H1 (cell line): Measurements from ENCODE around the gene SPTBN4. TPM values are rescaled to one million over a fixed set of nuclear protein-coding genes. Genes with fewer than 3 reads are reported as not detected.

Experiments
- CTCF ChIA-PET: fragments of 300-600 bp; sonication (Branson Sonifier 250); formaldehyde crosslinking; loops from one replicate; lab custom pipeline; 2021; ENCODE audit not compliant: partially characterized antibody; lab: Charles Lee
- POLR2A ChIA-PET: fragments of 300-600 bp; sonication (Branson Sonifier 250); formaldehyde crosslinking; loops from one replicate; lab custom pipeline; 2021; ENCODE audit warnings: inconsistent platforms; ENCODE audit not compliant: partially characterized antibody; lab: Charles Lee
- DNase-seq, 2 experiments: peaks; one replicate each; pipeline versions ENCODE4 v3.0.0 to v3.0.0-alpha.2; 2010 to 2022; ENCODE audit warnings: low spot score in 2 of 2, low read depth in 1 of 2, mixed read lengths in 1 of 2
- FAIRE-seq: peaks from 2 replicates; lab custom pipeline; 2011; peaks lifted over from hg19 to GRCh38; lab: Jason Lieb, UNC
- H2AFZ ChIP-seq: 2 replicates; pipeline ENCODE4 v1.8.1; 2012; ENCODE audit warnings: low read length, inconsistent platforms
- H2AK5ac ChIP-seq: 2 replicates; pipeline ENCODE4 v1.6.1; 2013; ENCODE audit warnings: low read depth, low read length
- H2BK120ac ChIP-seq: replicated peaks from 2 replicates; pipeline ENCODE3; 2013; ENCODE audit warnings: low read depth, low read length, inconsistent platforms
- H2BK12ac ChIP-seq: 2 replicates; pipeline ENCODE4 v1.6.1; 2013; ENCODE audit warnings: low read depth, low read length
- H2BK15ac ChIP-seq: 2 replicates; pipeline ENCODE4 v1.6.1; 2013; ENCODE audit warnings: low read length
- H2BK20ac ChIP-seq: 2 replicates; pipeline ENCODE4 v1.6.1; 2013; ENCODE audit warnings: low read length
- H2BK5ac ChIP-seq: 2 replicates; pipeline ENCODE4 v1.6.1; 2013; ENCODE audit warnings: low read depth, low read length
- H3K14ac ChIP-seq: 2 replicates; pipeline ENCODE4 v1.6.1; 2013; ENCODE audit warnings: inconsistent platforms; ENCODE audit not compliant: insufficient read length
- H3K18ac ChIP-seq: 2 replicates; pipeline ENCODE4 v1.6.1; 2013; ENCODE audit warnings: low read length; ENCODE audit errors: extremely low read depth
- H3K23ac ChIP-seq: 2 replicates; pipeline ENCODE4 v1.6.1; 2013; ENCODE audit warnings: inconsistent platforms; ENCODE audit not compliant: insufficient read length
- H3K23me2 ChIP-seq: 2 replicates; pipeline ENCODE4 v1.6.1; 2013; ENCODE audit warnings: low read depth, low read length
- H3K27ac ChIP-seq: 2 replicates; pipeline ENCODE4 v1.6.1; 2011; ENCODE audit warnings: low read depth, low read length, inconsistent platforms
- H3K27me3 ChIP-seq, 4 experiments: replicated peaks in 1 of 4; 1 replicate in 1 of 4; 2 replicates in 3 of 4; pipeline versions ENCODE4 v1.6.1 to v1.8.1; 2011 to 2013; ENCODE audit warnings: low read length in 3 of 4, mild to moderate bottlenecking in 3 of 4, inconsistent platforms in 2 of 4, mixed read lengths in 2 of 4, moderate library complexity in 1 of 4; ENCODE audit not compliant: control insufficient read depth in 3 of 4, insufficient read depth in 3 of 4; ENCODE audit errors: extremely low read depth in 1 of 4
- H3K36me3 ChIP-seq, 4 experiments: 2 replicates each; pipeline versions ENCODE4 v1.6.1 to v1.8.1; 2011 to 2013; ENCODE audit warnings: mild to moderate bottlenecking in 4 of 4, low read length in 3 of 4, moderate library complexity in 2 of 4, control low read depth in 1 of 4, inconsistent platforms in 1 of 4; ENCODE audit not compliant: insufficient read depth in 4 of 4, control insufficient read depth in 2 of 4
- H3K4ac ChIP-seq: replicated peaks from 2 replicates; pipeline ENCODE3; 2013; ENCODE audit warnings: low read length, low read depth, mixed read lengths, inconsistent platforms; ENCODE audit not compliant: insufficient read length
- H3K4me1 ChIP-seq, 4 experiments: replicated peaks in 1 of 4; 1 replicate in 1 of 4; 2 replicates in 3 of 4; pipeline versions ENCODE4 v1.6.1 to v1.8.1; 2011 to 2013; ENCODE audit warnings: low read length in 3 of 4, inconsistent platforms in 2 of 4, mixed read lengths in 1 of 4; ENCODE audit not compliant: insufficient read depth in 4 of 4, control insufficient read depth in 3 of 4
- H3K4me2 ChIP-seq, 2 experiments: 2 replicates each; pipeline versions ENCODE4 v1.6.1 to v1.8.1; 2011 to 2013; ENCODE audit warnings: low read depth in 2 of 2, low read length in 2 of 2, control low read depth in 1 of 2, inconsistent platforms in 1 of 2, mild to moderate bottlenecking in 1 of 2; ENCODE audit not compliant: insufficient read depth in 1 of 2
- H3K4me3 ChIP-seq, 4 experiments: fragments of 200-600, 300-600 bp in 1 of 4; sonication (generic), shearing (Covaris generic), sonication (Bioruptor Twin) in 1 of 4; 2 replicates each; pipeline versions ENCODE4 v1.5.1 to v1.8.1; 2011 to 2016; ENCODE audit warnings: low read length in 4 of 4, low read depth in 3 of 4, control low read depth in 2 of 4, inconsistent platforms in 2 of 4, mild to moderate bottlenecking in 2 of 4, mixed read lengths in 1 of 4, moderate library complexity in 1 of 4; ENCODE audit not compliant: insufficient read depth in 2 of 4; ENCODE audit errors: extremely low read depth in 1 of 4
- H3K56ac ChIP-seq: replicated peaks from 2 replicates; pipeline ENCODE3; 2013; ENCODE audit warnings: low read depth, mild to moderate bottlenecking, mixed read lengths, low read length, inconsistent platforms; ENCODE audit not compliant: insufficient read length
- H3K79me1 ChIP-seq: 2 replicates; pipeline ENCODE4 v1.6.1; 2013; ENCODE audit warnings: low read depth, low read length, control low read depth
- H3K79me2 ChIP-seq, 2 experiments: 2 replicates each; pipeline versions ENCODE4 v1.6.1 to v1.8.1; 2012 to 2013; ENCODE audit warnings: low read length in 2 of 2, mild to moderate bottlenecking in 2 of 2, inconsistent platforms in 1 of 2; ENCODE audit not compliant: insufficient read depth in 2 of 2, control insufficient read depth in 1 of 2
- H3K9ac ChIP-seq, 4 experiments: replicated peaks in 1 of 4; 1 replicate in 1 of 4; 2 replicates in 3 of 4; pipeline versions ENCODE4 v1.6.1 to v1.8.1; 2011 to 2013; ENCODE audit warnings: low read depth in 3 of 4, low read length in 3 of 4, control low read depth in 2 of 4, mild to moderate bottlenecking in 2 of 4, moderate library complexity in 2 of 4, inconsistent platforms in 1 of 4; ENCODE audit errors: extremely low read depth in 1 of 4
- H3K9me3 ChIP-seq, 2 experiments: 2 replicates each; pipeline versions ENCODE4 v1.6.1 to v1.8.1; 2012 to 2013; ENCODE audit warnings: mild to moderate bottlenecking in 2 of 2, moderate library complexity in 2 of 2, control low read depth in 1 of 2, inconsistent platforms in 1 of 2, low read depth in 1 of 2, low read length in 1 of 2, mixed read lengths in 1 of 2; ENCODE audit not compliant: insufficient read depth in 2 of 2
- H4K20me1 ChIP-seq, 2 experiments: replicated peaks in 1 of 2; 2 replicates each; pipeline versions ENCODE3 to v1.8.1; 2011 to 2013; ENCODE audit warnings: inconsistent platforms in 2 of 2, low read length in 2 of 2, mild to moderate bottlenecking in 1 of 2; ENCODE audit not compliant: insufficient read depth in 2 of 2, control insufficient read depth in 1 of 2
- H4K5ac ChIP-seq: 2 replicates; pipeline ENCODE4 v1.6.1; 2013; ENCODE audit warnings: low read length, low read depth, mixed read lengths, inconsistent platforms; ENCODE audit not compliant: insufficient read length
- H4K8ac ChIP-seq: 2 replicates; pipeline ENCODE4 v1.8.0; 2013; ENCODE audit warnings: mild to moderate bottlenecking, moderate library complexity, low read length, inconsistent platforms; ENCODE audit not compliant: insufficient read depth; ENCODE audit errors: extremely low read depth
- H4K91ac ChIP-seq: replicated peaks from 2 replicates; pipeline ENCODE3; 2013; ENCODE audit warnings: low read length, mixed read lengths, inconsistent platforms; ENCODE audit not compliant: insufficient read length
- ASH2L ChIP-seq: fragments of 200-600, 300-600 bp; sonication (generic); IDR thresholded peaks from one replicate; pipeline ENCODE4 v1.7.1; 2017; ENCODE audit warnings: low read length
- CREB1 ChIP-seq: IDR thresholded peaks from 2 replicates; pipeline ENCODE4 v1.6.1; 2012; ENCODE audit warnings: inconsistent platforms
- HDAC2 ChIP-seq, 2 experiments: fragments of 300-600 bp in 1 of 2; sonication (generic) in 1 of 2; IDR thresholded peaks; 2 replicates each; pipeline ENCODE4 v1.6.1; 2011 to 2012; ENCODE audit warnings: low read depth in 2 of 2, low read length in 2 of 2, mild to moderate bottlenecking in 2 of 2, moderate library complexity in 2 of 2, borderline replicate concordance in 1 of 2, inconsistent platforms in 1 of 2
- JUND ChIP-seq: IDR thresholded peaks from 2 replicates; pipeline ENCODE4 v1.6.1; 2011; ENCODE audit warnings: mild to moderate bottlenecking, improper control_type of control experiment, low read length
- KDM1A ChIP-seq: fragments of 200-600, 300-600 bp; sonication (generic); IDR thresholded peaks from 2 replicates; pipeline ENCODE4 v1.7.1; 2016; ENCODE audit warnings: mild to moderate bottlenecking, low read length, borderline replicate concordance
- MAX ChIP-seq: IDR thresholded peaks from 2 replicates; pipeline ENCODE4 v1.6.1; 2012; ENCODE audit warnings: inconsistent platforms
- SIN3A ChIP-seq, 2 experiments: IDR thresholded peaks in 1 of 2; conservative IDR thresholded peaks in 1 of 2; 2 replicates each; pipeline ENCODE4 v1.6.1; 2011 to 2012; ENCODE audit warnings: low read length in 2 of 2, improper control_type of control experiment in 1 of 2, low read depth in 1 of 2, mild to moderate bottlenecking in 1 of 2
- SIRT6 ChIP-seq: IDR thresholded peaks from one replicate; pipeline ENCODE4 v1.7.1; 2012; ENCODE audit warnings: low read length, inconsistent platforms
- SP1 ChIP-seq: IDR thresholded peaks from 2 replicates; pipeline ENCODE4 v1.6.1; 2011; ENCODE audit warnings: low read depth, low read length
- SP4 ChIP-seq: IDR thresholded peaks from 2 replicates; pipeline ENCODE4 v1.6.1; 2012; ENCODE audit warnings: low read length, inconsistent platforms
- SUZ12 ChIP-seq: fragments of 200-600 bp; sonication (generic); IDR thresholded peaks from 2 replicates; pipeline ENCODE4 v1.6.1; 2012; ENCODE audit warnings: mild to moderate bottlenecking, inconsistent platforms, low read length, moderate library complexity, mixed read lengths
- WGBS, 2 experiments: shearing (Covaris generic) in 1 of 2; methylation state at CpG; one replicate each; pipeline versions ENCODE4 v1.1.6 to v1.1.7; 2013 to 2015; ENCODE audit warnings: low lambda C conversion rate in 2 of 2, mixed read lengths in 2 of 2, inconsistent platforms in 1 of 2, low coverage in 1 of 2, missing lambda C conversion rate in 1 of 2; ENCODE audit not compliant: insufficient replicate concordance in 2 of 2, insufficient coverage in 1 of 2, insufficient read length in 1 of 2; ENCODE audit errors: extremely low coverage in 1 of 2, missing lambda C conversion rate in 1 of 2; 5-methylcytosine and 5-hydroxymethylcytosine counted together
- polyA plus RNA-seq, 7 experiments: library from polyadenylated mRNA; depleted of rRNA in 3 of 7; stranded (reverse) in 5 of 7; unstranded in 2 of 7; fragments of >200 nt in 5 of 7; fragments of 200-250 nt in 2 of 7; gene quantifications; 1 replicate in 5 of 7; 2 replicates in 1 of 7; 4 replicates in 1 of 7; pipeline versions ENCODE4 v1.2.1 to v1.2.3, GENCODE V29; 2011 to 2013; ENCODE audit warnings: missing spikeins in 2 of 7, mixed read lengths in 2 of 7
- total RNA-seq: library from RNA; stranded (reverse); fragmentation: NEBNext Ultra II Directional; extraction: Animal tissue kit (Norgen Biotek cat#: 25700); gene quantifications from 2 replicates; pipeline ENCODE4 v1.2.1, GENCODE V29; 2021

Gene SPTBN4
- total and polyA plus RNA-seq, 2 of the 8 experiments (the other 6 are each of a cell fraction or from before 2014, with no cell fraction given): 1.9 to 3.0 TPM

DNA sequence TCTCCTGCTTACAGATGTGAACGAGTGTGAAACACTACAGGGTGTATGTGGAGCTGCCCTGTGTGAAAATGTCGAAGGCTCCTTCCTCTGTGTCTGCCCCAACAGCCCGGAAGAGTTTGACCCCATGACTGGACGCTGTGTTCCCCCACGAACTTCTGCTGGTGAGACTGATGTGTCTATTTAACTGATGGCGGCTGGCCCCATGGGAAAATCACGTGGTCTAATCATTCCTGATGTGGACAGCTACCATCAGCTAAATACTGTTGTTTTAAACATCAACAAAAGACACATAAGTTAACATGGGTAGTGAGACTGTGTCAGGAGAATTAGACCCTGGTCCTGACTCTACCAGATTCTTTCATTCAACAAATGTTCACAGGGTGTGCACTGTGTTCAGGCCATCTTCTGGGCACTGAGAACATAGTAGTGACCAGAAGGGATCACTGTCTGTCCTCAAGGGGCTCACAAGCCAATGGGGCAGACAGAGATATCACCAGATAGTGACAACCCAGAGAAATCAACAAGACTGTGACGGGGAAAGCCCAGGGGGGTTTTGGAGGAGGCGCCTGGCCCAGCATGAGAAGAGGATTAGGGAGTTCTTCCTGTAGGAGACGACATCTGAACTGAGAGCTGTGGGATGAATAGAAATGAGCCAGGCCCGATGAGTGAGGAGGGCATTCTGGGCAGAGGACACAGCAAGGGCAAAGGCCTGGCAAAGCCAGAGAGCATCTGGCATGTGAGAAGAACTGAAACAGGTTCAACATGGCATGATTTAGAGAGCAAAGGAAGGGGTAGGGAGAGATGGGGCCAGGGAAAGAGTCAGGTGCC is 152.7 kb downstream of the SPTBN4 start:
- 81% methylated on average over 11 of the region's 11 CpGs; no CpG with 5 or more reads in 1 of the 2 experiments for WGBS, 2 experiments
- no peak overlapping the region for H4K5ac ChIP-seq
- H2BK120ac ChIP-seq: no peak overlapping the region
- no peak overlapping the region for H3K23ac ChIP-seq
- H3K79me1 ChIP-seq: no peaks in the 10 kb centered on the region
- no peaks in the 10 kb centered on the region; a peak in 1 of 7 replicates for H3K27me3 ChIP-seq
- H3K4me2 ChIP-seq: no peak overlapping the region
- ChIA-PET CTCF (interaction anchor here (0.6 to 3.2 kb wide), 3 partner anchors 14 to 1134 kb away, joined by 3 to 29 read pairs (median 5); no protein-coding TSS in a partner anchor), POLR2A (interaction anchor here (0.6 to 1.7 kb wide), 4 partner anchors 10 to 852 kb away, joined by 3 to 5 read pairs (median 4); no protein-coding TSS in a partner anchor)
- no peak for FAIRE-seq
- no peak overlapping the region for H2AK5ac ChIP-seq
- H3K4me1 ChIP-seq: peaks cover 0 to 18% (median 8%) of the 10 kb centered on the region in 4 experiments; a peak in 6 of 7 replicates
- no peaks in the 10 kb centered on the region for H3K79me2 ChIP-seq
- H2AFZ ChIP-seq: no peak overlapping the region
- H3K18ac ChIP-seq: no peak overlapping the region
- H3K14ac ChIP-seq: no peak overlapping the region
- no peak overlapping the region for H2BK5ac ChIP-seq
- H3K36me3 ChIP-seq: peaks cover 3 to 25% (median 14%) of the 10 kb centered on the region in 4 experiments; a peak in 7 of 8 replicates
- H2BK20ac ChIP-seq: no peak overlapping the region
- peaks cover 2 to 4% of the 10 kb centered on the region in 2 experiments for H4K20me1 ChIP-seq
- H3K27ac ChIP-seq: no peak overlapping the region
- no peak overlapping the region for H3K4ac ChIP-seq
- no peak overlapping the region for H2BK15ac ChIP-seq
- no peaks in the 10 kb centered on the region for H3K9me3 ChIP-seq
- no peak for DNase-seq
- no peak overlapping the region for H4K91ac ChIP-seq
- peaks cover 2% of the 10 kb centered on the region; the same call in 1 of the 2 replicates for H3K23me2 ChIP-seq
- no peak overlapping the region for H3K9ac ChIP-seq
- no peak overlapping the region for H3K56ac ChIP-seq
- no peak overlapping the region for H2BK12ac ChIP-seq
- no peak overlapping the region for H3K4me3 ChIP-seq
- no peak overlapping the region for H4K8ac ChIP-seq
- TF ChIP-seq SIRT6 (no peak), HDAC2 (IDR thresholded peaks at IDR 0.05; ENCODE audit: borderline replicate concordance in 1 of 2, low read depth in 2 of 2, low read length in 2 of 2) (no peak), MAX (no peak), SP1 (no peak), SUZ12 (no peak), SIN3A (conservative IDR thresholded peaks at IDR 0.05 in 1 of 2, IDR thresholded peaks at IDR 0.05 in 1 of 2; ENCODE audit: low read depth in 1 of 2, low read length in 2 of 2) (no peak), SP4 (no peak), CREB1 (no peak), ASH2L (no peak), KDM1A (no peak), JUND (no peak)
